GM18511 (cell line): ENCODE results near the gene SMOC1.

Experiments used
- ATAC-seq: cut with Tn5 transposase; IDR thresholded peaks from one replicate; pipeline ENCODE4 v1.9.1; 2021; ENCODE audit warnings: mild to moderate bottlenecking, moderate library complexity; ENCODE audit not compliant: unreplicated experiment

SMOC1 gene

GRCh38 chr14:69879175-69880043 is at the start of gene SMOC1:
Gene SMOC1 (plus strand): TSS chr14:69879416. CDS start chr14:69879679, 263 bp downstream.
- no peak for ATAC-seq

GRCh38 chr14:69838881-69839416 is 40.3 kb upstream of the SMOC1 start:
- no peak for ATAC-seq

GRCh38 chr14:69839661-69840060 is 39.6 kb upstream of the SMOC1 start:
- ATAC-seq: no peak

- no peak for ATAC-seq
Observed at GRCh38 chr14:69841656-69842055, 37.6 kb upstream of the SMOC1 start.

- no peak for ATAC-seq
Observed at GRCh38 chr14:69842686-69843420, 36.4 kb upstream of the SMOC1 start.

- ATAC-seq: no peak
Observed at GRCh38 chr14:69844171-69844570, 35.0 kb upstream of the SMOC1 start.

GRCh38 chr14:69845050-69845581 is 34.1 kb upstream of the SMOC1 start:
- ATAC-seq: no peak

GRCh38 chr14:69845787-69846186 is 33.4 kb upstream of the SMOC1 start:
- no peak for ATAC-seq

GRCh38 chr14:69848156-69848555 is 31.1 kb upstream of the SMOC1 start:
- no peak for ATAC-seq

- ATAC-seq: no peak
Observed at GRCh38 chr14:69848903-69849391, 30.3 kb upstream of the SMOC1 start.

GRCh38 chr14:69850086-69850735 is 29.0 kb upstream of the SMOC1 start:
- ATAC-seq: no peak

GRCh38 chr14:69850736-69851112 is 28.5 kb upstream of the SMOC1 start:
- no peak for ATAC-seq

GRCh38 chr14:69852531-69853321 is 26.5 kb upstream of the SMOC1 start:
- no peak for ATAC-seq

GRCh38 chr14:69853774-69854173 is 25.4 kb upstream of the SMOC1 start:
- no peak for ATAC-seq

GRCh38 chr14:69854598-69854997 is 24.6 kb upstream of the SMOC1 start:
- no peak for ATAC-seq

GRCh38 chr14:69855180-69855832 is 23.9 kb upstream of the SMOC1 start:
- ATAC-seq: no peak

- no peak for ATAC-seq
Observed at GRCh38 chr14:69858801-69859200, 20.4 kb upstream of the SMOC1 start.

- ATAC-seq: no peak
Observed at GRCh38 chr14:69859591-69859990, 19.6 kb upstream of the SMOC1 start.

GRCh38 chr14:69860221-69860620 is 19.0 kb upstream of the SMOC1 start:
- no peak for ATAC-seq
